Neutrophil (primary cell): ENCODE results near the gene SLC1A7.

Experiments used
- H3K27ac ChIP-seq: fragments of 200-600 bp; sonication (generic); 2 replicates; pipeline ENCODE4 v1.5.1; 2016; ENCODE audit warnings: mild to moderate bottlenecking, moderate library complexity
- H3K27me3 ChIP-seq: fragments of 200-600 bp; sonication (generic); 2 replicates; pipeline ENCODE4 v1.6.0; 2016; ENCODE audit warnings: mild to moderate bottlenecking
- H3K36me3 ChIP-seq: fragments of 200-600 bp; sonication (generic); 2 replicates; pipeline ENCODE4 v1.5.1; 2017
- H3K4me1 ChIP-seq, 2 experiments: fragments of 200-600 bp in 1 of 2; sonication (generic) in 1 of 2; 1 replicate in 1 of 2; 2 replicates in 1 of 2; pipeline versions ENCODE4 v1.5.1 to v1.6.1; 2013 to 2016; ENCODE audit warnings: low read depth in 1 of 2, low read length in 1 of 2, mild to moderate bottlenecking in 1 of 2, moderate library complexity in 1 of 2; ENCODE audit not compliant: control insufficient read depth in 1 of 2, insufficient read depth in 1 of 2
- H3K4me3 ChIP-seq, 2 experiments: fragments of 200-600 bp in 1 of 2; sonication (generic) in 1 of 2; 1 replicate in 1 of 2; 2 replicates in 1 of 2; pipeline ENCODE4 v1.5.1; 2013 to 2016; ENCODE audit warnings: low read depth in 1 of 2, low read length in 1 of 2, mild to moderate bottlenecking in 1 of 2, moderate library complexity in 1 of 2
- H3K9me3 ChIP-seq: fragments of 200-600 bp; sonication (generic); 2 replicates; pipeline ENCODE4 v1.5.1; 2016
- TF ChIP-seq, protein P1 (sequence below): fragments of 200-600 bp; sonication (generic); IDR thresholded peaks from 2 replicates; pipeline ENCODE4 v1.5.1; 2016; ENCODE audit warnings: antibody characterized with exemption

The SLC1A7 gene

DNA sequence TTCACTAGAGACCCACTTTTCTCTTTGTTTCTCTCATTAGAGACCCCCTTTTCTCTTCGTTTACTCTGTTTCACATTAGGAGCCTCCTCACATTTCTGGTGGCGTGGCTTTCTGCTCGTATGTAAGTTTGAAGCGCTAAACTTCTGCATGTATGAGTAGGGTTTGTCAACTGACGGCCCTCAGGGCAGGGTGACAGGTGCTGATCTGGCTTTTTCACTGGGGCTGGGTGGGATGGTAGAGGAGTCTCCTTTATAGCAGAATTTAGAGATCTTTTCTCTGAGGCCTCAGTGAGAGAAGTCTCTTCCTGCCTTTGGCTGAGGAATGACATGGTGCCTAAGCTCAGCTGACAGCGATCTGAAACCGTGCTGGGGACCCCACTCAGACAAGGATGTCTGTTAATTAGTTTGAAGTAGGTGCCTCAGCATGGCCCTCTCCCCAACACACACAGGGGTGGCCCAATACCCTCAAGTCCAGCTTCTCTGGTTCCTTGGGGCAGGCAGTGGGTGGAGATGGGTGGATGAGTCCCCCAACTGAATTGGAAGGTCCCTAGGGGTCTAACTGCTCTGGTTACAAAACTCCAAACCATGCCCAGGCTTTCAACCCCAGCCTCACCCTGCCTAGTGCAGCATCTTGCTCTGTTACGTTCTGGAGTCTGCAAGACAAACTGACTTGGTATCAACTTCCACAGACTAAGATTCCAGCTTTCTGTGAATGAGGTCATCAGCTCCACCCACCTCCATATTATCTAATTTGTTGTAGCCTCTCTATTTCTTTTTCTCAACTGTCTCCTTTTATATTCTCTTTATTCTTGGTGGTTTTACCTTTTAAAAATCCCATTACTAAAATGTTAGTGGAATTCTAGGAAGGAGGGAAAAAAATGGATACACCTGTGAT is 3.2 kb downstream of the SLC1A7 start:
- Histone ChIP-seq H3K4me1 (no peaks in the 10 kb centered on the region), H3K27ac (no peak overlapping the region), H3K36me3 (no peaks in the 10 kb centered on the region), H3K9me3 (no peaks in the 10 kb centered on the region), H3K27me3 (no peaks in the 10 kb centered on the region), H3K4me3 (no peak overlapping the region)
- TF ChIP-seq, protein P1, sequence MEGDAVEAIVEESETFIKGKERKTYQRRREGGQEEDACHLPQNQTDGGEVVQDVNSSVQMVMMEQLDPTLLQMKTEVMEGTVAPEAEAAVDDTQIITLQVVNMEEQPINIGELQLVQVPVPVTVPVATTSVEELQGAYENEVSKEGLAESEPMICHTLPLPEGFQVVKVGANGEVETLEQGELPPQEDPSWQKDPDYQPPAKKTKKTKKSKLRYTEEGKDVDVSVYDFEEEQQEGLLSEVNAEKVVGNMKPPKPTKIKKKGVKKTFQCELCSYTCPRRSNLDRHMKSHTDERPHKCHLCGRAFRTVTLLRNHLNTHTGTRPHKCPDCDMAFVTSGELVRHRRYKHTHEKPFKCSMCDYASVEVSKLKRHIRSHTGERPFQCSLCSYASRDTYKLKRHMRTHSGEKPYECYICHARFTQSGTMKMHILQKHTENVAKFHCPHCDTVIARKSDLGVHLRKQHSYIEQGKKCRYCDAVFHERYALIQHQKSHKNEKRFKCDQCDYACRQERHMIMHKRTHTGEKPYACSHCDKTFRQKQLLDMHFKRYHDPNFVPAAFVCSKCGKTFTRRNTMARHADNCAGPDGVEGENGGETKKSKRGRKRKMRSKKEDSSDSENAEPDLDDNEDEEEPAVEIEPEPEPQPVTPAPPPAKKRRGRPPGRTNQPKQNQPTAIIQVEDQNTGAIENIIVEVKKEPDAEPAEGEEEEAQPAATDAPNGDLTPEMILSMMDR = no peak

DNA sequence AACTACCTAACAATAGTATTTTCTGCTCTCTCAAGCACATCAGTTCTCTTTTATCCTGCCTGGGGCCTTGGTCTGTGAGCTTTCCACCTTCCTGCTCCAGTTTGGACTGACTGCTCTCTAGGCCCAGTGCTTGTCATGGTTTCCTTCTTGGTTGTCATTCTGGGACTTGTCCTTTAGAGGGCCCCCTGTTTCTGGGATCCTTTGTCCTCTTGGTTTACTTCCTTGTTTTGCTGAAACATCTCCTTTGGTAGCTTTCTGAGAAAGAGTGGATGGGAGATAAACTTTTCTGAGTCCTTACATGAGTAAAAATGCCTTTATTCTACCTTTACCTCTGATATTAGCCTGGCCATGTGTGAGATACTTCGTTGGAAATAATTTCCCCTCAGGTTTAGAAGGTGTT is 4.7 kb downstream of the SLC1A7 start:
- H3K36me3 ChIP-seq = no peaks in the 10 kb centered on the region
- H3K9me3 ChIP-seq = no peaks in the 10 kb centered on the region
- H3K4me3 ChIP-seq = no peak overlapping the region
- H3K4me1 ChIP-seq = no peaks in the 10 kb centered on the region
- no peak overlapping the region for H3K27ac ChIP-seq
- H3K27me3 ChIP-seq = no peaks in the 10 kb centered on the region
- TF ChIP-seq, protein P1 = no peak

DNA sequence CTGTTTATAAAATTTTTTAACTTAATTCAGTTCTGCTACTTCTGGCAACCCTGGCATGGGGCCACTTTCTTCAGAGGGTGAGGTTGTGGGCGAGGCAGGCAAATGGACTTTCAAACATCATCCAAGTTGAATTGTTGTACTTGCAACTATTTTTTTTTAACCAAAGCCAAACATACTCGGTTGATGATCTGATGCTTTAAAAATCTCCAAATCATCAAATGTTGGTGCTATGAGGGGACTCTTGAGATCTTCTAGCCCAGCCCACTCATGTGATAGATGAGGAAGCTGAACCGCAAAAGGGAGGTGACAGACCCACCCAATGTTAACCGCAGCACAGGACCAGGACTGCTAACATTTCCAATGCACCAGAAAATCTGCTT is 6.7 kb downstream of the SLC1A7 start:
- no peaks in the 10 kb centered on the region for H3K4me1 ChIP-seq
- no peak overlapping the region for H3K4me3 ChIP-seq
- H3K36me3 ChIP-seq = no peaks in the 10 kb centered on the region
- TF ChIP-seq, protein P1 = no peak
- H3K9me3 ChIP-seq = no peaks in the 10 kb centered on the region
- H3K27ac ChIP-seq = no peak overlapping the region
- H3K27me3 ChIP-seq = no peaks in the 10 kb centered on the region

DNA sequence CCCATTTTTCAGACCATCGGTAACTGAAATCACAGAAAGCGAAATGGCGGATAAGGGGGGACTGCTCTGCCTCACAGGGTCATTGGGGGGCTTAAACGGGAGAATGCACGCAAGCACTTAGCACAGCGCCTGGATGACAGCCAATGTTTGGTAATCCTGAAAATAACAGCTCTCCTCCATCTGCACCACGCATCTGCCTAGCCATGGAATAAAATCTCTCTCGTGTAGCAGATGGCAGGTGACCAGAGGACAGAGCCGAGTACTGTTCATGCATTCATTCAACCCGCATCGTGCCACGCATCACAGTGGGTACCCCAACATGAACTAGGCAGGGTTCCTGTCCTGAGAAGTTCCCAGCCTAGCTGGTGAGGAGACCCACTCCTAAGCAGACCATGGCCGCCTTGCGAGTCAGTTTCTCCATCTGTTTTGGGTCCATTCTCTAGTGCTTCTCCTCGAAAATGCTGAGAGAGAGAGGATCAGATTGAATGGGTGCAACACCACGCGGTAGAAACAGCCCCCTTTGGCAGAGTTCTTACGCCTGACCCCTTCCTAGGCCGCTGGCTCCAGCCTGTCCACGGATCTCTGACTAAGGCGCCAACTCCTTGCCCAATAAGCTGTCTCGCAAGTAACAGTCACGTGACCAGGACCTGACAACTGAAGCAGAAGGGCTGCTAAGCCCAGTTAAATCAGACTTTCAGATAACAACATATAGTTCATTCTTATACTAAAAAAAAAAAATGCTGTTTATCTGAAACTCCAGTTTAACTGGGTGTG is 7.3 kb downstream of the SLC1A7 start:
- Histone ChIP-seq H3K4me3 (no peak overlapping the region), H3K4me1 (no peaks in the 10 kb centered on the region), H3K27me3 (no peaks in the 10 kb centered on the region), H3K36me3 (no peaks in the 10 kb centered on the region), H3K9me3 (no peaks in the 10 kb centered on the region), H3K27ac (no peak overlapping the region)
- TF ChIP-seq, protein P1 = no peak

DNA sequence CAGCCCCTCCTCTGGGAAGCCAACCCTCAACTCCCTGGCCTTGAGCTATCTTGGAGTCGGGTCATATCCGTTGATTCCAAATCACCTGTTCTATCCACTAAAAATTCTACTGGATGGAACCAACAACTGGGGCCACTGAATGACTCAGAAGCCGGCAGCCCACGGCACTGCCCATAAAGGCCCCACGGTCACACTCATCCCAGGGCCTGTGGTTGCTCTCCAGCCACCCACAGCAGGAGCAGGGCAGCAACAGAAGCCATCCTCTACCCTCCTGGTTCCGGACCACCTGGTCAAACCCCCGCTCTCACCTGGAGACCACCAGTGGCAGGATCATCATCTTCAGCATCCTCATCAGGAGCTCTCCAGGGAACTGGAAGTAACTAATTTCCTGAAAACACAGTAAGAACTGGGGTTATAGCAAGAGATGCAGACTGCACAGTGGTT is 8.4 kb downstream of the SLC1A7 start:
- Histone ChIP-seq H3K27me3 (no peaks in the 10 kb centered on the region), H3K4me3 (no peak overlapping the region), H3K27ac (no peak overlapping the region), H3K4me1 (no peaks in the 10 kb centered on the region), H3K9me3 (no peaks in the 10 kb centered on the region), H3K36me3 (no peaks in the 10 kb centered on the region)
- TF ChIP-seq, protein P1 = no peak
